Fibroblast of villous mesenchyme (primary cell): ENCODE results near the gene PRDM16. TPM values are rescaled to one million over a fixed set of nuclear protein-coding genes. Genes with fewer than 3 reads are reported as not detected.

Source experiments
- DNase-seq: peaks from one replicate; pipeline ENCODE4 v3.0.0-alpha.2; 2010; ENCODE audit warnings: low read depth
- H3K4me3 ChIP-seq: 2 replicates; pipeline ENCODE4 v1.5.1; 2011; ENCODE audit warnings: low read depth, mild to moderate bottlenecking, low read length
- total RNA-seq: library from RNA; depleted of rRNA; stranded (reverse); fragments of >200 nt; gene quantifications from 2 replicates; pipeline ENCODE4 v1.2.3, GENCODE V29; 2012
- TF ChIP-seq, protein P1 (sequence below): IDR thresholded peaks from 2 replicates; pipeline ENCODE4 v1.5.1; 2012; ENCODE audit warnings: low read depth, mild to moderate bottlenecking, low read length; ENCODE audit not compliant: insufficient read depth

PRDM16 gene
- total RNA-seq, 1 donor, result 1.7 TPM

DNA sequence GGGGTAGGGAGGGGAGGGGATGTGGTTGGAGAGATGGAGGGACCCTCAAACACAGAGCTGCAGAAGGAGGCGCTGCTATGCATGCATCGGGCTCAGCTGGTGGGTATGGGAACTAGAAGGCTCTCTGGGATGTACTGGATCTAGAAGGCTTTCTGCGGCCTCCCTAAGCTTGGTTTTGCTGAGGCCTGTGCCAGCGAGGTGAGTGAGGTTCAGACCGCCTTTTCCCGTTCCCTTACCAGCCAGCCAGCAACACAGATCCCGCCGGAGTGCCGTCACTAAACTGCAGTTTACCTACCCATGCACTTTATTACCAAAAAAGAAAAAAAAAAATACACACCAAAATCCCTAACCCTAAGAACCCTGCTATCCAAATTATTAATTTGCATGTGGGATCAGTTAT lies 180.2 kb downstream of the PRDM16 start:
- DNase-seq, result no peak
- no peak overlapping the region for H3K4me3 ChIP-seq
- TF ChIP-seq, protein P1, sequence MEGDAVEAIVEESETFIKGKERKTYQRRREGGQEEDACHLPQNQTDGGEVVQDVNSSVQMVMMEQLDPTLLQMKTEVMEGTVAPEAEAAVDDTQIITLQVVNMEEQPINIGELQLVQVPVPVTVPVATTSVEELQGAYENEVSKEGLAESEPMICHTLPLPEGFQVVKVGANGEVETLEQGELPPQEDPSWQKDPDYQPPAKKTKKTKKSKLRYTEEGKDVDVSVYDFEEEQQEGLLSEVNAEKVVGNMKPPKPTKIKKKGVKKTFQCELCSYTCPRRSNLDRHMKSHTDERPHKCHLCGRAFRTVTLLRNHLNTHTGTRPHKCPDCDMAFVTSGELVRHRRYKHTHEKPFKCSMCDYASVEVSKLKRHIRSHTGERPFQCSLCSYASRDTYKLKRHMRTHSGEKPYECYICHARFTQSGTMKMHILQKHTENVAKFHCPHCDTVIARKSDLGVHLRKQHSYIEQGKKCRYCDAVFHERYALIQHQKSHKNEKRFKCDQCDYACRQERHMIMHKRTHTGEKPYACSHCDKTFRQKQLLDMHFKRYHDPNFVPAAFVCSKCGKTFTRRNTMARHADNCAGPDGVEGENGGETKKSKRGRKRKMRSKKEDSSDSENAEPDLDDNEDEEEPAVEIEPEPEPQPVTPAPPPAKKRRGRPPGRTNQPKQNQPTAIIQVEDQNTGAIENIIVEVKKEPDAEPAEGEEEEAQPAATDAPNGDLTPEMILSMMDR, result no peak

DNA sequence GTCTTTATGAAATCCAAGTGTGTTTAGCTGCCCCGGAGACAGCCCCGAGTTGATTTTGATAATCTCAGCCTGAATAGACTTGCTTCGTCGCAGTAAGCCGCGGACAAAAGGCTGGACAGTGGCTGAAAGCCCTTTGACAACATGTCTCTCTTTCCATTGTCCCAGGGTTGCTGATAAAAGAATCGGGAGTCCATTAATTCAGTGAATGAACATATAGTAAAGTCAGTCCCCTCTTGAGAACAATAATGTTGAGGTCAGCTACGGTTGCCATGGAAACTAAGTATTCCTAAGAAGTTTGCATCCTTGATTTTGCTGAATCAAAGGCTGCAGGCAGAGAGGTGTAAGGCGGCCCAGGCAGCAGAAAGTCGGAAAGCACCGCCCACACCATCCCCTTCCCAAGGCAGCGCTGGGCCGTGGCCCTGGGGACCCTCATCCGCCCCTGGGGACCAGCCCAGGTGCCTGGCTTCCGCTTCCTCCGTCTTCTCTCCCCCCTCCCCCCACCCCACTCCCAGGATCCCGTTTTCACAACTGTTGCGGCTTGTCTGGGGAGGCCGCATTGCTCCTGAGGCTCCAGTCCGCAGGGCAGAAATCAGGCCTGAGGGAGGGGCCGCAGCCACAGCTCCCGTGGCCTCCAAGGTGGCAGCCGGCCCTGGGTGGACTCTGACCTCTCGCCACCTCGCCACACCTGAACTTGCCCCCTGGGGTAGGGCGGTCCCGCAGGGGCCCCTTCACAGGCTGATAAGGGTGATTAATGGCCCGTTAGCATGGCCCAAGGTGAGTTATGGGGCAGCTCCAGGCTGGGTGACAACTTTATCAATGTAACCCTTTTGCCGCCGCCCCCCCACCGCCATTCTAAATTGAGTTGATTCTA lies 180.9 kb downstream of the PRDM16 start:
- DNase-seq, result no peak
- TF ChIP-seq, protein P1, result no peak
- H3K4me3 ChIP-seq, result no peak overlapping the region

DNA sequence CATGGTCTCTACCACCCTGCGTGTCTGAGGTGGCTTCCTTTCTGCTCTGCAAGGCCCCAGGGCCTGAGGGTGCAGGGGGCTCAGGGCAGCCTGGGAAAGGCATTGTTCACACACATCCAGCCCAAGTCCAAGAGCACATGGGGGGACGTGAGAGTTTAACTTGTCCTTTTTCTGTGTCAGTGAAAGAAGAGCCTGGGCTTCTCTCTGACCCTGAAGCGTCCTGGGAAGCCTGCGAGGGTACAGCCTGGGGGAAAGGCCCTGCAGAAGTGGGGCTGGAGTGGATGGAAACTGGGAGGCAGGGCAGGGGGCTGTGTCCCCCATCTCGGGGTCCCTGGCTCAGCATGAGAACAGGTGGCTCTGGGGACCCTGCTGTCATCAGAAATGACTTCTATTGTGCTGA lies 181.6 kb downstream of the PRDM16 start:
- no peak overlapping the region for H3K4me3 ChIP-seq
- DNase-seq, result no peak

DNA sequence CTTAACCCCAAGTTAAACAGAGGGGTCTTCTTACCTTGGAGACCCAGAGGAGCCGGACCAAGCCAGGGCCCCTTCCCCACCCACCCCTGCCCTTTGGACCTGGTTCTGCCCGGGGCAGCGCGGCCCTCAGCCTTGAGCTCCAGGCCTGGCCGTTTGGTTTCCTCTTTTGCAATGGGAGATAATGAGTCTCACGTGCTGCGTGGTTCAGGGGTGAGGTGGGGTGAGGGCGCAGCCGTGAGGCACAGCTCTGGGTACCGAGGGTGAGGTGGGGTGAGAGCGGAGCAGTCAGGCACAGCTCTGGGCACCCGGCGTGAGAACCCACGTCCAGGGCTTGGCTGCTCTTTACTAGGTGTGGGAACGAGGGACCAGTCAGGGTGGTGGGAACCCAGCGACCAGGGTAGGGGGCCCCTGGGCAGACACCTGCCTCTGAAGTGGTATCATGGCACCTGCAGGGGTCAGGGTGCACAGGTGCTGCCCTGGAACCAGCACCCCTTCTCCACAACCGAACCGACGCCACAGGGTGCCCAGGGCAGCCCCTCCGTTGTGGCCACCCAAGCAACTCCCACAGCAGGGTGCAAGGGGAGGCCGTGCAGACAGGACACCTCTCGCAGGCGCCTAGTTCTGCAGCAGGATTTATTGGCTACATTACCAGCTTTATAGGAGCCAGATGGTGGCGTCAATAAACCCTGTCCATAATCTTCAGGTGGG lies 182.2 kb downstream of the PRDM16 start:
- DNase-seq, result no peak
- TF ChIP-seq, protein P1, result no peak
- no peak overlapping the region for H3K4me3 ChIP-seq

More for the DNA sequence above, 181.6 kb downstream of the PRDM16 start:
- TF ChIP-seq, protein P1, result no peak

DNA sequence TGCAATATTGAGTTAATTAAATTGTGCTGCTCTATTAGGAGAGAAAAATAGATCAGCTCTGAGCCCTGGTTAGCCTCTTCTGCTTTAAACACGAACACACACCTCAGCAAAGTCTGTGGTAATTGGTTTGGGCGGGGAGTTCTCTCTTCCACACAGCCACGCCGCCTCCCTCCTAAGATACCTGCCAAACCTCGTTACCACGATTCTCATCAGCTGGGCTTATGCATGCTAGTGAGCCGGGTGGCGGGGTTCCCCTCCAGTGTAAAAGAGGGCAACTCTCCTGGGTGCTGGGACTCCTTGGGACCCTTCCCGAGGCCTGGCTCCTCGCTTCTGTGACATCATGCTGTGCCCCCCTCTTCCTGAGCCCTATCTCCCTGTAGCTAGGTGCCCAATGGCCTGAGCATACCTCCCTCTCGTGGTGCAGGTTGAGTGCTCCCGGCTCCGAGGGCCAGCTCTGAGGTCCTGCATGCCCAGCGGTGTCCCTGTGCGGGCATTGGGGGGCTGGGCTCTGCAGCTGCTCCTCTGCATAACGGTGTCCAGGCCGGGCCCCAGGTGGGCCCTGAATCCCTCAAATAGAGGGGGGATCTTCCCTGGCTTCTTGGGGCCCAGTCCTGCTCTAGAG lies 182.9 kb downstream of the PRDM16 start:
- DNase-seq, result no peak
- TF ChIP-seq, protein P1, result no peak
- no peak overlapping the region for H3K4me3 ChIP-seq

DNA sequence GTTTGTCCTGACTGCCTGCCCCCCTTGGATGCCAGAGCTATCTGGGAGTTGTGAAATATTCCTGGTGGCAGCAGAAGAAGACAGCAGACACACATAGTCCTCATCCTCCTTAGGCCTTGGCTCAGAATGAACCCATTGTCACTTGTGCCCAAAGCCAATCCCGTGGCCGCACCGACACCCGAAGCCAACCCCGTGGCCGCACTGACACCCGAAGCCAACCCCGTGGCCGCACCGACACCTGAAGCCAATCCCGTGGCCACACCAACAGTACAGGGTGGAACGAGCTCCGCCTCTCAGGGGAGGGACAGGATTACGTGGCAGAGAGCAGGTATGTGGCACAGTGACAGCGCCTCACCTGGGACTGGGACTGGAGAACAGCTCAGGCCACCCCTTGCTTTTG lies 186.7 kb downstream of the PRDM16 start:
- no peak for DNase-seq

More for the DNA sequence above, 186.7 kb downstream of the PRDM16 start:
- TF ChIP-seq, protein P1, result no peak
- no peak overlapping the region for H3K4me3 ChIP-seq
